Measurements from ENCODE around the gene FCER1A. TPM values are rescaled to one million over a fixed set of nuclear protein-coding genes. Genes with fewer than 3 reads are reported as not detected.

FCER1A gene
- total and polyA plus RNA-seq, 2 experiments from 2014 or later: 0.27 TPM; not detected in 1

- Histone ChIP-seq H3K9me3 (ENCODE audit: low read depth) (no peaks in the 10 kb centered on the region), H3K4me1 (ENCODE audit: low read depth) (no peaks in the 10 kb centered on the region), H3K27me3 (no peaks in the 10 kb centered on the region), H3K27ac (no peak overlapping the region), H3K36me3 (no peaks in the 10 kb centered on the region), H3K4me3 (no peak overlapping the region)
- no peak for TF ChIP-seq CTCF (IDR thresholded peaks at IDR 0.05; ENCODE audit: low read depth, low read length)
- DNase-seq (ENCODE audit: low read depth in 1 of 2, low spot score in 1 of 2): no peak
Observed at GRCh38 chr1:159275891-159276290, 26.2 kb upstream of the FCER1A start.

GRCh38 chr1:159279773-159280172, 22.4 kb upstream of the FCER1A start:
- H3K4me1 ChIP-seq (ENCODE audit: low read depth): peaks cover 6% of the 10 kb centered on the region
- no peak for DNase-seq (ENCODE audit: low read depth in 1 of 2, low spot score in 1 of 2)
- no peaks in the 10 kb centered on the region for H3K36me3 ChIP-seq
- H3K4me3 ChIP-seq: no peak overlapping the region
- no peaks in the 10 kb centered on the region for H3K9me3 ChIP-seq (ENCODE audit: low read depth)
- no peaks in the 10 kb centered on the region for H3K27me3 ChIP-seq
- no peak for TF ChIP-seq CTCF (IDR thresholded peaks at IDR 0.05; ENCODE audit: low read depth, low read length)
- no peak overlapping the region for H3K27ac ChIP-seq

GRCh38 chr1:159282118-159282517, 20.0 kb upstream of the FCER1A start:
- DNase-seq (ENCODE audit: low read depth in 1 of 2, low spot score in 1 of 2): peak in 1 of 2 donors; percentile 6

GRCh38 chr1:159289060-159289459, 13.1 kb upstream of the FCER1A start:
- H3K27ac ChIP-seq: no peak overlapping the region
- peaks cover 2% of the 10 kb centered on the region for H3K4me1 ChIP-seq (ENCODE audit: low read depth)
- H3K27me3 ChIP-seq: no peaks in the 10 kb centered on the region
- DNase-seq (ENCODE audit: low read depth in 1 of 2, low spot score in 1 of 2): no peak
- H3K4me3 ChIP-seq: no peak overlapping the region
- no peaks in the 10 kb centered on the region for H3K9me3 ChIP-seq (ENCODE audit: low read depth)
- H3K36me3 ChIP-seq: no peaks in the 10 kb centered on the region
- no peak for TF ChIP-seq CTCF (IDR thresholded peaks at IDR 0.05; ENCODE audit: low read depth, low read length)

More at GRCh38 chr1:159282118-159282517, 20.0 kb upstream of the FCER1A start:
- Histone ChIP-seq H3K36me3 (no peaks in the 10 kb centered on the region), H3K4me1 (ENCODE audit: low read depth) (peaks cover 6% of the 10 kb centered on the region), H3K27me3 (no peaks in the 10 kb centered on the region), H3K27ac (no peak overlapping the region), H3K9me3 (ENCODE audit: low read depth) (no peaks in the 10 kb centered on the region), H3K4me3 (no peak overlapping the region)
- TF ChIP-seq CTCF (IDR thresholded peaks at IDR 0.05; ENCODE audit: low read depth, low read length): no peak

GRCh38 chr1:159291424-159291823, 10.7 kb upstream of the FCER1A start:
- H3K4me3 ChIP-seq: no peak overlapping the region
- no peak overlapping the region for H3K27ac ChIP-seq
- H3K27me3 ChIP-seq: no peaks in the 10 kb centered on the region
- peaks cover 2% of the 10 kb centered on the region for H3K4me1 ChIP-seq (ENCODE audit: low read depth)
- no peaks in the 10 kb centered on the region for H3K9me3 ChIP-seq (ENCODE audit: low read depth)
- H3K36me3 ChIP-seq: no peaks in the 10 kb centered on the region
- no peak for DNase-seq (ENCODE audit: low read depth in 1 of 2, low spot score in 1 of 2)
- no peak for TF ChIP-seq CTCF (IDR thresholded peaks at IDR 0.05; ENCODE audit: low read depth, low read length)

Data from cardiac muscle cell (in vitro differentiated cells and primary cell).